Adrenal gland (tissue), 5 donors: ENCODE measurements around the gene TICRR.

Source experiments
- CTCF ChIP-seq, 6 experiments: fragments of 450-650 bp in 4 of 6; fragments of 200-600 bp in 2 of 6; sonication (generic) in 1 of 6; IDR thresholded peaks; 1 replicate in 5 of 6; 2 replicates in 1 of 6; pipeline versions ENCODE4 v1.5.1 to v1.8.0; 2016 to 2021; ENCODE audit warnings: antibody characterized with exemption in 6 of 6, mild to moderate bottlenecking in 2 of 6, moderate library complexity in 1 of 6
- POLR2A ChIP-seq, 2 donors: fragments of 450-650 bp; IDR thresholded peaks; one replicate each; pipeline ENCODE4 v1.6.1; 2017; ENCODE audit warnings: antibody characterized with exemption in 2 of 2, mild to moderate bottlenecking in 2 of 2, moderate library complexity in 1 of 2
- donor health status: DM: no; HTN: no; CAD: no.

- TF ChIP-seq CTCF (IDR thresholded peaks at IDR 0.05) (no peak), POLR2A (IDR thresholded peaks at IDR 0.05) (no peak)
Observed at GRCh38 chr15:89649716-89650115, 74.4 kb downstream of the TICRR start.
